Measurements from ENCODE around the gene FLNB. TPM values are rescaled to one million over a fixed set of nuclear protein-coding genes. Genes with fewer than 3 reads are reported as not detected.

Gene FLNB
- polyA plus RNA-seq, 3 donors = 0.47 to 4.0 (median 2.1) TPM

- Mint-ChIP-seq H3K4me3 (no peak overlapping the region), H3K36me3 (peaks cover 0 to 4% of the 10 kb centered on the region in 2 donors), H3K27me3 (ENCODE audit: low read depth in 3 of 3) (no peaks in the 10 kb centered on the region), H3K4me1 (peaks cover 21% of the 10 kb centered on the region), H3K27ac (no peak overlapping the region), H3K9me3 (no peaks in the 10 kb centered on the region)
- Histone ChIP-seq H4K20me1 (ENCODE audit: insufficient read depth, low read length) (no peaks in the 10 kb centered on the region), H3K79me2 (ENCODE audit: insufficient read depth, low read length) (peaks cover 58% of the 10 kb centered on the region), H3K4me1 (ENCODE audit: control insufficient read depth in 1 of 2, insufficient read depth in 2 of 2, low read length in 2 of 2) (no peaks in the 10 kb centered on the region), H2AFZ (ENCODE audit: insufficient read depth, low read depth, low read length, poor library complexity, severe bottlenecking) (no peak overlapping the region), H3K27me3 (ENCODE audit: control insufficient read depth in 2 of 2, insufficient read depth in 2 of 2, low read length in 2 of 2) (no peaks in the 10 kb centered on the region), H3K27ac (ENCODE audit: low read depth in 1 of 2, low read length in 2 of 2) (no peak overlapping the region), H3K4me2 (replicated peaks; ENCODE audit: extremely low read depth, low read length, poor library complexity, severe bottlenecking) (no peak overlapping the region), H3K9me3 (replicated peaks in 1 of 2; ENCODE audit: control insufficient read depth in 1 of 2, insufficient read depth in 1 of 2, low read length in 2 of 2) (no peaks in the 10 kb centered on the region), H3K4me3 (replicated peaks in 1 of 3; ENCODE audit: low read depth in 2 of 3, low read length in 3 of 3) (no peak overlapping the region), H3K9ac (ENCODE audit: insufficient read depth, low read length, poor library complexity, severe bottlenecking) (no peak overlapping the region), H3K36me3 (replicated peaks in 1 of 2; ENCODE audit: control insufficient read depth in 1 of 2, insufficient read depth in 2 of 2, low read length in 2 of 2) (no peaks in the 10 kb centered on the region)
- WGBS (ENCODE audit: insufficient coverage) = 93% methylated on average over 2 of the region's 7 CpGs
- intact Hi-C loops (cut with micrococcal nuclease) = no loop called here
- TF ChIP-seq CTCF (IDR thresholded peaks at IDR 0.05) = no peak
- DNase-seq = no peak
These were observed 18.4 kb downstream of the FLNB start for GRCh38 chr3:58026598-58026997.

GRCh38 chr3:58027704-58028317 is 19.6 kb downstream of the FLNB start:
- Mint-ChIP-seq H3K27me3 (ENCODE audit: low read depth in 3 of 3) (no peaks in the 10 kb centered on the region), H3K27ac (no peak overlapping the region), H3K4me3 (no peak overlapping the region), H3K36me3 (peaks cover 0 to 4% of the 10 kb centered on the region in 2 donors), H3K4me1 (peaks cover 15% of the 10 kb centered on the region), H3K9me3 (peaks cover 0 to 2% (median 0%) of the 10 kb centered on the region in 7 donors)
- no peak for TF ChIP-seq CTCF (IDR thresholded peaks at IDR 0.05)
- Histone ChIP-seq H3K9me3 (replicated peaks in 1 of 2; ENCODE audit: control insufficient read depth in 1 of 2, insufficient read depth in 1 of 2, low read length in 2 of 2) (no peaks in the 10 kb centered on the region), H3K4me2 (replicated peaks; ENCODE audit: extremely low read depth, low read length, poor library complexity, severe bottlenecking) (no peak overlapping the region), H3K9ac (ENCODE audit: insufficient read depth, low read length, poor library complexity, severe bottlenecking) (no peak overlapping the region), H2AFZ (ENCODE audit: insufficient read depth, low read depth, low read length, poor library complexity, severe bottlenecking) (no peak overlapping the region), H4K20me1 (ENCODE audit: insufficient read depth, low read length) (no peaks in the 10 kb centered on the region), H3K4me3 (replicated peaks in 1 of 3; ENCODE audit: low read depth in 2 of 3, low read length in 3 of 3) (no peak overlapping the region), H3K79me2 (ENCODE audit: insufficient read depth, low read length) (peaks cover 55% of the 10 kb centered on the region), H3K27me3 (ENCODE audit: control insufficient read depth in 2 of 2, insufficient read depth in 2 of 2, low read length in 2 of 2) (no peaks in the 10 kb centered on the region), H3K36me3 (replicated peaks in 1 of 2; ENCODE audit: control insufficient read depth in 1 of 2, insufficient read depth in 2 of 2, low read length in 2 of 2) (no peaks in the 10 kb centered on the region), H3K4me1 (ENCODE audit: control insufficient read depth in 1 of 2, insufficient read depth in 2 of 2, low read length in 2 of 2) (no peaks in the 10 kb centered on the region), H3K27ac (ENCODE audit: low read depth in 1 of 2, low read length in 2 of 2) (no peak overlapping the region)
- WGBS (ENCODE audit: insufficient coverage) = 46% methylated on average over 1 of the region's 6 CpGs
- intact Hi-C loops (cut with micrococcal nuclease) = no loop called here
- no peak for DNase-seq
